BJ (cell line): Measurements from ENCODE around the gene APEH. TPM values are rescaled to one million over a fixed set of nuclear protein-coding genes. Genes with fewer than 3 reads are reported as not detected.

ENCODE experiments used
- CTCF ChIA-PET: fragments of 350-600 bp; formaldehyde crosslinking; extraction: SDS; loops from one replicate; lab custom pipeline; 2021; ENCODE audit warnings: antibody characterized with exemption, inconsistent platforms; lab: Yijun Ruan, JAX
- POLR2A ChIA-PET: fragments of 300-600 bp; sonication (Branson Sonifier 250); formaldehyde crosslinking; extraction: SDS; loops from one replicate; lab custom pipeline; 2021; ENCODE audit warnings: antibody characterized with exemption; lab: Charles Lee
- DNase-seq: peaks from one replicate; pipeline ENCODE4 v3.0.0-alpha.2; 2011; ENCODE audit warnings: low read depth
- H3K27me3 ChIP-seq: 2 replicates; pipeline ENCODE4 v1.6.0; 2011; ENCODE audit warnings: low read length; ENCODE audit not compliant: control insufficient read depth, insufficient read depth
- H3K36me3 ChIP-seq: 2 replicates; pipeline ENCODE4 v1.5.1; 2011; ENCODE audit warnings: low read length; ENCODE audit not compliant: control insufficient read depth, insufficient read depth
- H3K4me3 ChIP-seq: 2 replicates; pipeline ENCODE4 v1.5.1; 2011; ENCODE audit warnings: low read depth, mild to moderate bottlenecking, control low read depth, low read length
- CTCF ChIP-seq: IDR thresholded peaks from 2 replicates; pipeline ENCODE4 v1.5.1; 2011; ENCODE audit warnings: low read depth, mild to moderate bottlenecking, control low read depth, inconsistent platforms, low read length, moderate library complexity; ENCODE audit not compliant: insufficient read depth
- polyA plus RNA-seq: library from polyadenylated mRNA; depleted of rRNA; stranded (reverse); fragments of >200 nt; gene quantifications from 2 replicates; pipeline ENCODE4 v1.2.3, GENCODE V29; 2011

Gene APEH
- polyA plus RNA-seq, 1 experiment: 165 TPM

- no peak for TF ChIP-seq CTCF
- no peaks in the 10 kb centered on the region for H3K27me3 ChIP-seq
- no peak for DNase-seq
- CTCF ChIA-PET: interaction anchor here (2.2 kb wide), 1 partner anchor 12 kb away, joined by 9 read pairs; no protein-coding TSS in a partner anchor
- POLR2A ChIA-PET: no interaction called here
- no peak overlapping the region for H3K4me3 ChIP-seq
- peaks cover 11% of the 10 kb centered on the region for H3K36me3 ChIP-seq
These were observed 38.6 kb downstream of the APEH start for GRCh38 chr3:49712631-49713317.

GRCh38 chr3:49713336-49714105 is 39.4 kb downstream of the APEH start:
- H3K27me3 ChIP-seq: no peaks in the 10 kb centered on the region
- ChIA-PET POLR2A (no interaction called here), CTCF (interaction anchor here (2.2 kb wide), 1 partner anchor 13 kb away, joined by 9 read pairs; no protein-coding TSS in a partner anchor)
- no peak overlapping the region for H3K4me3 ChIP-seq
- H3K36me3 ChIP-seq: peaks cover 10% of the 10 kb centered on the region
- TF ChIP-seq CTCF: no peak
- no peak for DNase-seq

DNA sequence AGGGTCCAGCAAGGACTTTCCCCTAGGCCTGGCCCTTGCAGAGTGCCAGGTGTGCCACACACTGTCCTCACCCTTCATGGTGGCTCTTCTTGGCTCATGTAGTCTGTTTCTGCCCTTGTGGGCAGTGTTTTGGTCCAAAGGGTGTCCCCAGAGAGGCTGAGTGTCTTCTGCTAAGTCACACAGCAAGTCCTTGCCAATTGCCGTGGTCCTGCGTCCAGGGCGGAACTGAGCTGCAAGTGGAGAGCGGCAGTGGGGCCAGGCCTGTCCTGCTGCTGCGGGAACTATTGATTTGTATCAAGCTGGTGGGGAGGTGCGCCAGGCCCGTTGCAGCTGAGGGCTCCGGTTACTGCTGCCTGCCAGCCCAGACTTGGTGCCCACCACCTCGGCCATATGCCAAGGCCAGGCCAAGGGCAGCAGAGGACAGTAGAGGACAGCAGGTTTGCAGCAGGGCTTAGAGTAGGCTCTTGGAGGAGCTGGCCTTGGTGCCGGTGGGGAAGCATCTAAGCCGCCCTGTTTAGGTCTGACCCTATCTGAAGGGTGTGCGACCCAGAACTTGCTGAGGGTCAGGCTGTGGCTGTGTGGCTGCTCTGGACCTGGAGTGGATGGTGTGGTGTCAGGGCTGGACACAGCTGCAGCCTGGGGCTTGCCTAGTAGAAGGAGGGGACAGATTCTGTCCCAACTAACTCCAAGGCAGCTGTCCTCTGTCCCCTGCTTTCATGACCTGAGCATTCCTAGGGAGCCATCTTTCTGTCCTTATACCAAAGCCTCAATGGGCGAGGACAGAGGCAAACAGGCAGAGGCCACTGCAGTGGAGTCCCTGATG is 40.8 kb downstream of the APEH start:
- no peak for DNase-seq
- TF ChIP-seq CTCF: no peak
- ChIA-PET POLR2A (no interaction called here), CTCF (interaction anchor here (1.0 kb wide), 2 partner anchors 11 to 175 kb away, joined by 4 read pairs; no protein-coding TSS in a partner anchor)
- Histone ChIP-seq H3K4me3 (no peak overlapping the region), H3K36me3 (peaks cover 10% of the 10 kb centered on the region), H3K27me3 (no peaks in the 10 kb centered on the region)

- CTCF ChIA-PET: interaction anchor here (1.0 kb wide), 2 partner anchors 11 to 176 kb away, joined by 4 read pairs; no protein-coding TSS in a partner anchor
- DNase-seq: no peak
- TF ChIP-seq CTCF: no peak
- Histone ChIP-seq H3K36me3 (peaks cover 11% of the 10 kb centered on the region), H3K27me3 (no peaks in the 10 kb centered on the region), H3K4me3 (no peak overlapping the region)
- POLR2A ChIA-PET: no interaction called here
These were observed 41.5 kb downstream of the APEH start for GRCh38 chr3:49715611-49716121.
